K562 (cell line): ENCODE results near the gene TIMM50. TPM values are rescaled to one million over a fixed set of nuclear protein-coding genes. Genes with fewer than 3 reads are reported as not detected.

Experiments
- CHD7 ChIP-seq: fragments of 200-600 bp; sonication (generic); IDR thresholded peaks from one replicate; pipeline ENCODE4 v1.6.1; 2012; ENCODE audit warnings: mild to moderate bottlenecking, low read depth, low read length, inconsistent platforms
- GATA2 ChIP-seq: sonication (generic); formaldehyde crosslinking; IDR thresholded peaks from 2 replicates; pipeline ENCODE4 v1.4.0; 2020; ENCODE audit warnings: mild to moderate bottlenecking, missing genetic modification reagents
- MTA1 ChIP-seq: fragments of 450-650 bp; IDR thresholded peaks from 2 replicates; pipeline ENCODE4 v1.6.1; 2017; ENCODE audit warnings: borderline replicate concordance
- PHF21A ChIP-seq: fragments of 450-650 bp; IDR thresholded peaks from 2 replicates; pipeline ENCODE4 v1.6.1; 2017; ENCODE audit warnings: low read depth, borderline replicate concordance
- POLR2B ChIP-seq: fragments of 450-650 bp; IDR thresholded peaks from 2 replicates; pipeline ENCODE4 v1.6.1; 2018; ENCODE audit warnings: low read depth; ENCODE audit not compliant: partially characterized antibody
- RCOR1 ChIP-seq, 2 experiments: IDR thresholded peaks; 2 replicates each; pipeline ENCODE4 v1.6.1; 2012; ENCODE audit warnings: low read depth in 2 of 2, low read length in 2 of 2, borderline replicate concordance in 1 of 2, improper control_type of control experiment in 1 of 2
- SREBF1 ChIP-seq: fragments of 150-350 bp; IDR thresholded peaks from 2 replicates; pipeline ENCODE4 v1.6.1; 2014; ENCODE audit warnings: antibody characterized with exemption, low read depth, low read length, borderline replicate concordance
- TOE1 ChIP-seq, 2 experiments: fragments of 450-650 bp in 1 of 2; sonication (generic) in 1 of 2; formaldehyde crosslinking in 1 of 2; IDR thresholded peaks; 2 replicates each; pipeline versions ENCODE4 v1.7.1 to v1.8.0; 2016 to 2022; ENCODE audit warnings: borderline replicate concordance in 2 of 2, mild to moderate bottlenecking in 2 of 2, antibody characterized with exemption in 1 of 2, inconsistent platforms in 1 of 2, low read depth in 1 of 2, missing genetic modification reagents in 1 of 2, moderate library complexity in 1 of 2
- TSC22D4 ChIP-seq: fragments of 450-650 bp; IDR thresholded peaks from 2 replicates; pipeline ENCODE4 v1.6.1; 2016; ENCODE audit warnings: missing genetic modification characterization, missing biosample characterization, control low read depth
- ZFP91 ChIP-seq: sonication (generic); formaldehyde crosslinking; IDR thresholded peaks from 2 replicates; pipeline ENCODE4 v1.8.0; 2022; ENCODE audit warnings: mild to moderate bottlenecking, missing genetic modification reagents
- ZNF384 ChIP-seq: IDR thresholded peaks from 2 replicates; pipeline ENCODE4 v1.6.1; 2012; ENCODE audit warnings: low read depth, low read length, improper control_type of control experiment
- ZNF696 ChIP-seq: fragments of 250-450 bp; sonication (Bioruptor Pico); conservative IDR thresholded peaks from 2 replicates; pipeline ENCODE4 v1.4.0; 2020; ENCODE audit warnings: mild to moderate bottlenecking, moderate library complexity
- polyA plus RNA-seq, 8 experiments: library from polyadenylated mRNA; depleted of rRNA in 4 of 8; stranded (reverse) in 5 of 8; unstranded in 3 of 8; fragments of >200 nt; fragmentation: Nextera tagmentation in 2 of 8; fragmentation: Illumina TruSeq in 1 of 8; extraction: Ambion mirVana in 2 of 8; extraction: Trizol in 1 of 8; gene quantifications; 2 replicates each; pipeline versions ENCODE4 v1.2.1 to v1.2.3, GENCODE V29; 2011 to 2014; ENCODE audit warnings: inconsistent platforms in 1 of 8, missing spikeins in 1 of 8
- total RNA-seq, 7 experiments: library from RNA; depleted of rRNA in 6 of 7; stranded (reverse); fragments of >200 nt in 6 of 7; fragmentation: Illumina TruSeq in 2 of 7; extraction: Trizol in 2 of 7; gene quantifications; 2 replicates each; pipeline versions ENCODE4 v1.2.1 to v1.2.3, GENCODE V29; 2011 to 2021; ENCODE audit warnings: low replicate concordance in 1 of 7

TIMM50 gene
- total and polyA plus RNA-seq, 9 of the 15 experiments (the other 6 are each of a cell fraction or from before 2014, with no cell fraction given) = 28.3 to 221 (median 170) TPM

- TF ChIP-seq CHD7 = no peak
- no peak for TF ChIP-seq PHF21A
- 0 out of 2 replicates have a peak, but pooled peaks have one; percentile 31 for TF ChIP-seq TOE1 (IDR thresholded peaks at IDR 0.05; ENCODE audit: borderline replicate concordance)
- TF ChIP-seq TOE1 (CRISPR knock-in tag; IDR thresholded peaks at IDR 0.05; ENCODE audit: borderline replicate concordance, low read depth) = no peak
- TF ChIP-seq ZNF696 (CRISPR knock-in tag) = no peak
- 0 out of 2 replicates have a peak, but pooled peaks have one; percentile 22 for TF ChIP-seq ZNF384
- TF ChIP-seq MTA1 = no peak
- TF ChIP-seq ZFP91 (CRISPR knock-in tag) = no peak
- TF ChIP-seq SREBF1 = no peak
- peak; percentile 98 for TF ChIP-seq POLR2B
- peak in 1 of 2 experiments; percentile 15; a peak in 1 of 4 replicates for TF ChIP-seq RCOR1 (IDR thresholded peaks at IDR 0.05; ENCODE audit: borderline replicate concordance in 1 of 2, low read depth in 2 of 2, low read length in 2 of 2)
- TF ChIP-seq GATA2 = no peak
- no peak for TF ChIP-seq TSC22D4 (tag)
Measured at GRCh38 chr19:39532233-39533002, 51.8 kb downstream of the TIMM50 start, which contains the start of gene EID2B (continued).
